AG10803 (cell line): ENCODE measurements around the gene UTP11.

Experiments used
- DNase-seq: peaks from one replicate; pipeline ENCODE4 v3.0.0; 2010; ENCODE audit warnings: low read depth
- H3K4me3 ChIP-seq: 2 replicates; pipeline ENCODE4 v1.5.1; 2011; ENCODE audit warnings: mild to moderate bottlenecking, low read length, control low read depth
- TF ChIP-seq, protein P1 (sequence below): conservative IDR thresholded peaks from 2 replicates; pipeline ENCODE4 v1.5.1; 2011; ENCODE audit warnings: mild to moderate bottlenecking, low read length, control low read depth, inconsistent platforms

Gene UTP11

DNA sequence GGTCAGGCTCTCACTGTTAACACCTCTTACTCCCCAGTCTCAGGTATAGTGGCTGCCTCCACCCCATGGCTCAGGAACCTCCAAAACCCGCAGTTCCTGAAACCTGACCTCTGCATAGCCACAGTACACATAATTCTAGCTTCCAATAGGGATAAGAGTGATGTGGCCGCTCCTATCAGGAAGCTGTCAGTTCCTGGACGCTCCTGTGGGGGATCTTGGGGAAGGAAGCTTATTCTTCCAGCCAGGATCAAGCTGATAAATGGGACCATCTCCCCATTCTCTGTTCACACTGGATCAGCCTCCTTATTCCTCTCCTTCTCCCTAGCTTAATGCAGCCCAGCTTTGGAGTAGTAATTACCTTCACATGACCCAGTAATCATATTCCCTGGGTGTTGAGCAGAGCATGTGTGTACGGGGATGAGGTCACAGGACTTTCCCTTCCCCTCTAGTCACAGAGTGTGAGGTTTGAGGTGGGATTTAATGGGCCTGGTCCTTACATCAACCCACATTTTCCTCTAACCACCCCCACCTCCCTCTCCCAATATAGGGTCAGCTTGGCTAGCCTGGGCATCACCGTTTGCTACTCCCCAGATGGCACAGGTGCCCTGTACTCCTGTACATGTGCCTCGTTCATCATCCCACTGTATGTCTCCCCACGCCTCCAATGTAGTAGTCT lies 41.0 kb downstream of the UTP11 start:
- TF ChIP-seq, protein P1, sequence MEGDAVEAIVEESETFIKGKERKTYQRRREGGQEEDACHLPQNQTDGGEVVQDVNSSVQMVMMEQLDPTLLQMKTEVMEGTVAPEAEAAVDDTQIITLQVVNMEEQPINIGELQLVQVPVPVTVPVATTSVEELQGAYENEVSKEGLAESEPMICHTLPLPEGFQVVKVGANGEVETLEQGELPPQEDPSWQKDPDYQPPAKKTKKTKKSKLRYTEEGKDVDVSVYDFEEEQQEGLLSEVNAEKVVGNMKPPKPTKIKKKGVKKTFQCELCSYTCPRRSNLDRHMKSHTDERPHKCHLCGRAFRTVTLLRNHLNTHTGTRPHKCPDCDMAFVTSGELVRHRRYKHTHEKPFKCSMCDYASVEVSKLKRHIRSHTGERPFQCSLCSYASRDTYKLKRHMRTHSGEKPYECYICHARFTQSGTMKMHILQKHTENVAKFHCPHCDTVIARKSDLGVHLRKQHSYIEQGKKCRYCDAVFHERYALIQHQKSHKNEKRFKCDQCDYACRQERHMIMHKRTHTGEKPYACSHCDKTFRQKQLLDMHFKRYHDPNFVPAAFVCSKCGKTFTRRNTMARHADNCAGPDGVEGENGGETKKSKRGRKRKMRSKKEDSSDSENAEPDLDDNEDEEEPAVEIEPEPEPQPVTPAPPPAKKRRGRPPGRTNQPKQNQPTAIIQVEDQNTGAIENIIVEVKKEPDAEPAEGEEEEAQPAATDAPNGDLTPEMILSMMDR, result no peak
- no peak overlapping the region for H3K4me3 ChIP-seq
- DNase-seq, result no peak

DNA sequence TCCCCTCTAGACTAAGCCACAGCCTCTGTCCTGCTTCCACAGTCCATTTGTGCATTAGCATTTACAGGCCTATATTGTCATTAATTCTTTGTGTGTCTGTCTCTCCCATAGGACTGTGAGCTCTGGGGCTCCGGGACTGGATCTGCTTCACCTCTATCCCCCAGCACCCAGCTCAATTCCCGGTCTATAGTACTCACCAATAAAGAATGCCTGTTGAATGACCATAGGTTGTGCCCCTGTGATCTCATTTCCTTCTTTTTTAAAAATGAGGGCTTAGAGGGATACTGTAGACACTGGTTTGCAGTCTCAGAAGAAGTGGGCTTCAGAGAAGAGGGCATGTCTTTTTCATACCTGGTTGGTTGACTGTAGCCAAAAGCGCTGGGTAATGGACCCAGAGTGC lies 42.9 kb downstream of the UTP11 start:
- H3K4me3 ChIP-seq, result no peak overlapping the region
- no peak for DNase-seq
- TF ChIP-seq, protein P1, result no peak

DNA sequence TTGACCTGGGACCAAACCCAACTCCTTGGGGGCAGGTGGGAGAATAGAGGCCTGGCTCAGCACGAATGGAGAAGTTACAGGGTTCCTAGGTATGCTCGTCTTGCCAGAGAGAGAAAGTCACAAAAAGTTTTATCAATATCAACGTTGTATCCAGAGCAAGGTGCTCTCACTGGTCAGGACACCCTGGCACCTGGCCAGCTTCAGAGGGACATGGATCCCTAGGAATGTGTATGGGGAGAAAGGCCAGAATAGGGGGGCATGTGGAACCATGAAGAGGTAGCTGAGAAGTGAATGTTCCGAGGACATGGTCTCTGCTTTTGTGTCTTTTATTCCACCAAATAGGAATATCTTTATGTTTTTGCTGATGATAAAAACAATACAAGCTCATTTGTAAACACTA lies 43.4 kb downstream of the UTP11 start:
- no peak overlapping the region for H3K4me3 ChIP-seq
- TF ChIP-seq, protein P1, result no peak
- DNase-seq, result no peak

DNA sequence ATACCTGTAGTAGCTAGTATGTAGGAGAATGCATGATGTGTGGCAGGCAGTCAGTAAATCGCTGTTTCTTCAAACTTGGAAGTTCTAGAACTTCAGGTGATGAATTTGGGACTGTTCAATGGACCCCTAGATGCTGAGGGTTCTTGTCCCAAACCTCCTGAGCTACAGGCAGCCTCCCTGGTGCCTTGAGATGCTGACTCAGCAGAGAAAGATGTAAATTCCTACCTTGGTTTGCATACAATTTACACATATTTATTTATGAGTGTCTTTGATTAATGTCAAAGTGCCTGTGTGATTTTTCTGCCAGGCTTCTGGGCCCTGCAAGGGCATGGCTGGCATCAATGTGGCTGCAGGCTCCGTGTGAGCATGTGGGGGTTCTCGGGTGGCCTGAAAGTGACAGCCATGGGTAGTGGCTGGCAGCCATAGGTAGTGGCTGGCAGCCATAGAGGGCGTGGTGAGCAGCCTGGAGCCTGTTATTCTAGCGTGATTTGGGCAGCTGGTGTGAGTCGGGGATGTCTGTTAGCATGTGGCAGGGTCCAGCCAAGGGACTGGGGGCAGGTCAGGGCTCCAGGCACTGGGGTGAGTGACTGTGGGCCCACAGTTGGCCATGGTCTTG lies 47.2 kb downstream of the UTP11 start:
- no peak for DNase-seq
- TF ChIP-seq, protein P1, result no peak
- H3K4me3 ChIP-seq, result no peak overlapping the region

DNA sequence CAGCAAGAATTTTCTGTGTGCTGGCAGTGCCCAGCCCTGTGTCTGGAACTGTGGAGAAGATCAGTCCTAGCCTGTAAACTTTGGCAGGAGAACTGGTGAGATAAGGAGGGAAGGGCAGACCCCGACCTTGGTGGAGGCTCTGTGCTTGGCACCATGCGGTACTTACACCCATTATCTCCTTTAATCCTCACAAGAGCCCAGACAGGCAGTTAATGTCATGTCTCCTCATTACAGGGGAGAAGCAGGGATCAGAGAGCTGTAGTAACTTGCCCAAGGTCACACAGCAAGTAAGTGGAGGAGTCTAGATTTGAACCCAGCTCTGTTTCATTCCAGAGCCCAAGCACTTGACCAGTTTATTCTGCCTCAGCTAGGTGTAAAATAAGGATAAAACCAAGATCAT lies 48.0 kb downstream of the UTP11 start:
- H3K4me3 ChIP-seq, result no peak overlapping the region
- TF ChIP-seq, protein P1, result no peak
- no peak for DNase-seq

DNA sequence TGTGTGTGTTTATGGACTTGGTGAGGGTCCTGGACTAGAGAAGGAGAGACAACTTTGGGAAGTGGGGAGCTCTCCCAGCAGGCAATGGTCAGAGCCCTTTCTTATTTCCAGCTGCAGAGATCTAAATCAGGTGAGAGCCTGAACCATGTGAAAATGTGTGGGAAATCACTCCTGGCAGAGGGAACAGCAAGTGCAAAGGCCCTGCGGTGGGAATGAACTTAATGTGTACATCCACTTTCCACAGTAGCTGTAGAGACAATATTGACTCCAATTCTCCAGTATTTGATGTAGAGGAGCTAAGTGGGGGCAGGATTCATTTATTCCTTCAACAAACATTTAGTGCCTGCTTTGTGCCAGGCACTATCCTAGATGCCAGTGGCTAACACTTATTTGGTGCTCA lies 48.8 kb downstream of the UTP11 start:
- TF ChIP-seq, protein P1, result no peak
- DNase-seq, result no peak
- H3K4me3 ChIP-seq, result no peak overlapping the region

DNA sequence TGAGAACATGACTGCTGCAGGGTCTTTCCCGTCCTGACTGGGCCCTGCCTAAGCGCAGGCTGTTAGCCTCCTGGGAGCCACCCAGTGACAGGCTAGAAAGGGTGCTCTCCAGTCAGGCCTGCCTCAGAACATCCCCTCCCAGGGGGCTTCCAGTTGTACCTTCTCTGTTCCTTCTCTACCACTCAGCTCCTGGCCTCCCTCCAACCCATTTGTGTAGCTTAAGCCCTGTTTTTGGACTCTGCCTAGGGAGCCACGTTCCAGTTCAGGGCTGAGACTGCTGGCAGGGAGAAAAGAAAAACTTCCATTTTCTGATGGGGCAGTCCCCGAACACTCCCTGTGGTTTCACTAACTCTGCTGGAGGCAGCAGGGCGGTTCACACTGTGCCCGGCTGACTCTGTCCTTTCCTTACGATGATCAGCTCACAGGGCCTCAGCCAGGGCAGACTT lies 49.4 kb downstream of the UTP11 start:
- no peak for DNase-seq
- TF ChIP-seq, protein P1, result no peak
- H3K4me3 ChIP-seq, result no peak overlapping the region
